Activated effector memory CD4-positive, alpha-beta T cell treated with Interleukin-2 at 50 U/mL for 16 hours (primary cell): ENCODE data around the gene CCDC91.
A peak's percentile ranks its signal among the peaks of the same experiment; 100 is the strongest.
"Not testable (repeated sequence)": the region's sequence is repeated elsewhere in the genome, so short reads cannot be mapped to it uniquely, and the experiment has no call there.

ENCODE experiments used
- DNase-seq: peaks from one replicate; pipeline ENCODE4 v3.0.0-alpha.2; 2020

Gene CCDC91

GRCh38 chr12:28184375-28184774 lies 5.9 kb upstream of the CCDC91 start:
- no peak for DNase-seq

- DNase-seq: no peak
Measured at GRCh38 chr12:28186500-28186899, 3.8 kb upstream of the CCDC91 start.

DNA sequence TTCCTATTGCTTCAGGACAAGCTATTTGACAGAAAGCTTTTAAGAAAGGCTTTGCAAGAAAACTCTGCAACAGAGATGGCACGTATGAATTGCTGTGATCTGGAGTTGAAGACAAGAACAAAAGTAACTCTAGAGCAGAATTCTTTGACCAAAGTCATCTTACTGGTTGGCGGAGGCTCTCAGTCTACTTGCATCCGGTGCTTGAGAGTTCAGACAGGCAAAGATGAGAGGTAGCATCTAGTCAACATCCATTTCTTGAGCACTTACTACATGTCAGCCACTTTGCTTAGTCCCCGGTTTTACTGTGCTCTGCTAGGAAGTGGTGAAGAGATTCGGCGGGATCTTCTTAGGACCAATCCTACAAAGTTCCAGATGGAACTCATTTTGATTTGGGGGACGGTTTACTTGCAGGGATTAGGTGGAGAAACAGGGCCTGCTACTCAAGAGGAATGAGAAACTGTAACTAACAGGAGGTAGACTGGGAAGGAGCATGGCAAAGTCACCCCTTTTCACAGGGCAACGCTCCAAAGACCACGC lies 404 bp upstream of the CCDC91 start:
- peak; percentile 1 for DNase-seq

GRCh38 chr12:28191051-28192048 lies 1.1 kb downstream of the CCDC91 start:
- DNase-seq: peak; percentile 13

- DNase-seq: no peak
Measured at GRCh38 chr12:28192125-28192524, 1.9 kb downstream of the CCDC91 start.

GRCh38 chr12:28194621-28195020 lies 4.4 kb downstream of the CCDC91 start:
- DNase-seq: not testable (repeated sequence)

GRCh38 chr12:28201136-28201535 lies 10.9 kb downstream of the CCDC91 start:
- DNase-seq: not testable (repeated sequence)

- DNase-seq: no peak
Measured at GRCh38 chr12:28202374-28203130, 12.3 kb downstream of the CCDC91 start.

- no peak for DNase-seq
Measured at GRCh38 chr12:28209782-28210181, 19.5 kb downstream of the CCDC91 start.

GRCh38 chr12:28212182-28212581 lies 21.9 kb downstream of the CCDC91 start:
- DNase-seq: no peak

- DNase-seq: no peak
Measured at GRCh38 chr12:28215021-28215420, 24.8 kb downstream of the CCDC91 start.

GRCh38 chr12:28216016-28216415 lies 25.8 kb downstream of the CCDC91 start:
- no peak for DNase-seq

DNA sequence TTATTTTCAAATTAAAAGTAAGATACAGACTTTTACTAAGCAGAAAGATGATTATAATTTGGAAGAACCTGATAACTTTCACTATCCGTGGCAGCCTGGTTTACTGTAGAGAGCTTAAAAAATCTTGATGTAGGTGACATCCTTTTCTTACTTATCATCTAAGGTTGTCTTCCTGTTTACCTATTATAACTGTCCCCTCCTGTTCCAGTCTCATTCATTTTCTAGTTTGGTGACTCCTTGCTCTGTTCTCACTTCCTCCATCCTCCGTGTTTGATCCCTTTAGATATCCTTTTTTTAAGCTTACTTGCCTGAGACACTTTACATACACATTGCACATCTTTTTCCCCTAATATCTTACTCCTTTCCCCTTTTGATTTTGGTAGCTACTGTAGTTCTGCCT lies 27.5 kb downstream of the CCDC91 start:
- no peak for DNase-seq

- DNase-seq: no peak
Measured at GRCh38 chr12:28218875-28219274, 28.6 kb downstream of the CCDC91 start.

GRCh38 chr12:28219827-28220226 lies 29.6 kb downstream of the CCDC91 start:
- no peak for DNase-seq

- peak; percentile 28 for DNase-seq
Measured at GRCh38 chr12:28222081-28222700, 31.9 kb downstream of the CCDC91 start.

DNA sequence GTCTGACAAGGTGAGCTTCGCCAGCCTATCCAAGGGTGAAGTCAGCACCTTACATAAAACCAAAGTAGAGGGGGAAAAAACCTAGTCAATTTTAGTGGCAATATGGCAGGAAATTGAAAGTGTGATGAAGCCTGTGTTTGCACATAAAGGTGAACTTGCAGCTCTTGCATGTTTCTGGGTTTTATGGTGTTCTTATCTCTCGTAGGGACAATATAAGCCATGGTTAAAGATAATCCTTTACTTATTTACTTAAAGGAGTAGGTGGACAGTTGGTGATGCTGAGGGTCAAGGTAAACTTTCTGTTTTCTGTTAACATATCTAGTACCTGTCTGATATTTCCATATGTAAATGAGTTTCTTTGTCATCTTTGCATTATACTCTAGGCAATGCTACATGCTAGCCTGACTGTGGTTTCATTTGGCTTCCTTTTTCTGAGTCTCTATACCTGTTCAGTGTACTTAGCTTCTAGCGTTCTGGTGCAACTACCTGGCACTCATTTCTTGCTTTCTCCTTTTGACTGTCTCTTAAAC lies 32.8 kb downstream of the CCDC91 start:
- DNase-seq: no peak

- DNase-seq: no peak
Measured at GRCh38 chr12:28223858-28224257, 33.6 kb downstream of the CCDC91 start.

DNA sequence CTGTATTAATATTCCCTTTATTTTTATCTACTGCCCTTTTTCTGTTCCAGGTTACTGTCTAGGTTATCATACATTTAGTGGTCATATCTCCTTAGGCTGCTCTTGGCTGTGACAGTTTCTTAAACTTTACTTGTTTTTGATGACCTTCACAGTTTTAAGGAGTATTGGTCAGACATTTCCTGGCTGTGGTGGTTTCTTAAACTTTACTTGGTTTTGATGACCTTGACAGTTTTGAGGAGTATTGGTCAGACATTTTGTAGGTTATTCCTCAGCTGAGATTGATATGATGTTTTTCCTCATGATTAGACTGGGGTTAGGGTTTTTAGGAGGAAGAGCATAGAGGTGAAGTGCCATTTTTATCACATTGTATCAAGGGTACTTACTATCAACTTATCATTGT lies 36.4 kb downstream of the CCDC91 start:
- DNase-seq: no peak

DNA sequence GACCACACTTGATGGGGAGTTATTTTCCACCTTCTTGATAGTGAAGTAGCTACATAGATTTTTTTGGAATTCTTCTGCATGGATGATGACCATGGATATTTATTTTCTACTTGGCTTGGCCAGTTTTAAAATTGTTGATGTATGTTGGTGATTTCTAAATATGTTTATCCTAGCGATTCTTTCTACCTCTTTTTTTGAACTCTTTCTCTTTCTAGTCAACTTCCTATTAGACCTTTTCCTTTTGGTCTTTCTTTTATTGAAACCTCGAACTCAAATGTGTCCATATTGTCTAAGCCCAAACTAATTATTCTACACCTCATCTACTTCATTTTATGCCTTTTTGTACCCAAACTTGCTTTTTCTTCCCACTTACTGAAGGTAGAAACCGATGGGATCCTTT lies 37.0 kb downstream of the CCDC91 start:
- DNase-seq: no peak

DNA sequence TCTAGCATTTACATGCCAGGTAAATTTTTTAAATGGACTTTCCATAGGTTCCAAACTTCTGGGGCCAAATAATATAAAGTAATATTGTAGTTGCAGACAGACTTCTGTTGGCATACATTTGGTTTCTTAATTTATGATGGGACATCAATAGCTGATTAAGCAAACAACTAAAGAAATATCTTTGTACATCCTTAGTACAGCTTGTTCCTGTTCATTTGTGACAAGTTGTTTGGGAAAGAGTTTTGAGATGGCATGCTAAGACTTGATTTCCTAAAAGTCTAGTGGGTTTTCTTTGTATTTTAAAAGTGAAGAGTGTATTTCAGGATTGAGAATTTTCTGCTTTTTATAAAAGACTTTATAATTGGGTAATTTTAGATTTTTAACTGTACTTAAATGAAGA lies 41.0 kb downstream of the CCDC91 start:
- DNase-seq: no peak

DNA sequence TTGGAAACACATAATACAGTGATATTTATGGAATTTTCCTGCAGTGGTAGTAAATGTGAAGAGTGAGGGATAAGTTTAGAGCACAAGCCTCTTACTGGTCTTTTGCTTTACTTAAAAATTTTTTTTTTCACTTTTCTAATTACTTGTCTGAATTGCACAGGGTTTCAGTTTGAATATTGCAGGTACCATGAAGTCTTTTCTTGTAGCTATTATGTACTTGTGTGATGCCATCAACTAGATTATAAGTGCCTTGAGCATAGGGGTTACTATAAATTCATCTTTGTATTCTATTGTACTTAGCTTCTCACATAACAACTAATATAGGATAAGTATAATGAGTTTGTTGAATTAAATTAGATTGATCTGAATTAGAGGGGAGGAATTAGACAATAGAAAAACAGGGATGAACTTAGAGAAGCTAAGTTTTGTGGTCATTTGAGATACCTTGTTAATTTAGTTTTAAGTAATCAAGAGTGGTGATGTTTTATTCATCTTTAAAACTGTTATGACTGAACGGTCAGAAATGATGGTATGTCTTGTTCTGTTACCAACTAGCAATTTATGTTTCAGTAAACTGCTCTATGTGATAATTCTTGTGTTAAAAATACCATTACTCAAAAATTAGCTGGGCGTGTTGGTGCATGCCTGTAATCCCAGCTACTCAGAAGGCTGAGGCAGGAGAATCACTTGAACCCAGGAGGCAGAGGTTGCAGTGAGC lies 42.1 kb downstream of the CCDC91 start:
- no peak for DNase-seq
